GM19043 (cell line): Measurements from ENCODE around the gene TLR2.

Experiments used
- ATAC-seq: cut with Tn5 transposase; IDR thresholded peaks from one replicate; pipeline ENCODE4 v1.9.1; 2021; ENCODE audit warnings: low read depth; ENCODE audit not compliant: unreplicated experiment

TLR2 gene

DNA sequence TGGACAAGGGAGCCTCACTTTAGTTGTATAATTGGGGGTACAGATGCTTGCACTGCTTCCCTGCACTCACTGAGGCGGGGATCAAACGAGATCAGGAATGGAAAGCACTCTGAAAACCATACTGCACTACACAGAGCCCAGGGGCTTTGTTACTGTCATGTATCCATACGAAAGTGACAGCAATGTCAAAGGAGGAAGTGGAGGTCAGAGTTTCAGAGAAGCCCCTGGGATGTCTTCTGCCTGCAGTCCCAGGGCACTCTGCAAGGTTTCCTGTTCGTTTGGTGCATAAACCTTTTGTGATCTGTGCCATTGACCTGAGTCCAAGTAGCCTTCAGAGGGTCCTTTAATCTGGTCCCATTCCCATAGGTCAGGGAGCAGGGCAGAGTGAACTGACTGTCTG lies 44.6 kb downstream of the TLR2 start:
- ATAC-seq: peak; percentile 45

DNA sequence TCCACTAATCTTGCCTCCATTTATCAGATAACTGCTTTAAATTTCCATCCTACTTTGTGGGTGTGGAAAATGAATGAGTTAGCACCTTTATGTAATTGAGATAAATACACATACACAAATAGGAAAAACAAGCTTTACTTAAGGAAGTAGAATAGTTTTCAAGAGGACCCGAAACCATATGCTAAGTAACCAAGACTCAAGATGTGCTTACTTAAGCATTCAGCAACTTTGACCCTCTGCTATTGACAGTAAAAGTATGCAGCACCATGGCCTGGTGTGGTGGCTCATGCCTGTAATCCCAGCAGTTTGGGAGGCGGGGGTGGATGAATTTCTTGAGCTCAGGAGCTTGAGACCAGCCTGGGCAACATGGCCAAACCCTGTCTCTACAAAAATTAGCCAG lies 45.8 kb downstream of the TLR2 start:
- no peak for ATAC-seq

DNA sequence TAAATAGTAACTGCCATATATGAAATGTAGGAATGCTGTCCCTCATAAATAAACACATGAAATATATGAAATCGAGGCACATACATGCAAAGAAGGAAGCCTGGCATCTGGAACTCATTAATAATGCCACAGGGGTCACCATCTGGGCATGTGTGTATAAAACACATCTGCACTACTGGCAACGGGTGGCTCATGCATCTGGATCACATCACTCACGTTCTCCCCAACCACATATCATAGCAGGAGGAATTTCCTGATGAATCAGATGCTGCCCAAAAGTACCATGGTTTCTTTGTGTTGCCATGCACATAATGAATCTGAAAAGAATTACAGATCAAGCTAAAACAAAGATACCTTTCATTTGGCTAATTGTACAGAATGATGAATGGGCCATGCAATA lies 47.2 kb downstream of the TLR2 start:
- no peak for ATAC-seq

DNA sequence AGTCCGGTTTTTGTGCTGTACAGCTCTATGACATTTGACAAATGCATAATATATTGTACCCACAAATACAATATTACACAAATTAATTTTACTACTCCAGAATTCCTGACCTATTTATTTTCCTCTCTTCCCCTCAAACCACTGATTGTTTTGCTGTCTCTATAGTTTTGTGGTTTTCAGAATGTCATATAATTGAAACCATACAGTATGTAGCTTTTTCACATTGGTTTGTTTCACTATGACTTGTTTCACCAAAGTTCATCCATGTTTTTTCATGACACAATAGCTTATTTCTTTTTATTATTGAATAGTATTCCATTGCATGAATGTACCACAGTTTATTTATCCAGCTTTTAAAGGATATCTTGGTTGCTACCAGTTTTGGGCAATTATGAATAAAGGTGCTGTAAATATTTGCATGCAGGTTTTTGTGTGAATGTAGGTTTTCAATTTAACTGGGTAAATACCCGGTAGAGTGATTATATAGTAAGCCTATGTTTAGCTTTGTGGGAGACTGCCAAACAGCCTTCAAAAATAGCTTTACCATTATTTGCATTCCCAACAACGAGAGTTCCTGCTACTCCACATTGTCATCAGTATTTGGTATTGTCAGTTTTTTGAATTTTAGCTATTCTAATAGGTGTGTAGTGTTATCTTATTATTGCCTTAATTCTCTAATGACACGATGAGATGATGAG lies 49.8 kb downstream of the TLR2 start:
- peak; percentile 64 for ATAC-seq

DNA sequence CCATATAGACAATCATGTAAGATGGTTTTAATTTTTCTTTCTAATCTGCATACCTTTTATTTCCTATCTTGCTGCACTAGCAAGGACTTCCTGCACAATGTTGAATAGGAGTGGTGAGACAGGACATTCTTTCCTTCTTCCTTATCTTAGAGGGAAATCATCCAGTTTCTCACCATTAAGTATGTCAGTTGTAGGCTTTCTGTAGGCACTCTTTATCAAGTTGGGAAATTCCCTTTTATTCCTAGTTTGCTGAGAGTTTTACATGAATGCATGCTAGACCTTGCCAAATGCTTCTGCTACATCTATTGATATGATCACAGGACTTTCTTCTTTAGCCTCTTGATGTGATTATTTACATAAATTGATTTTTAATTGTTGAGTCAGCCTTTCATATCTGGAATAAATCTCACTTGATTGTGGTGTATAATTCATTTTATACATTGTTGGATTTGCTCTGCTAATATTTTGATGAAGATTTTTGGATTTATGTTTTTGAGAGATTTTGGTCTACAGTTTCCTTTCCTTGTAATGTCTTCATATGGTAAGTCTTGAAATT lies 51.9 kb downstream of the TLR2 start:
- ATAC-seq: no peak

DNA sequence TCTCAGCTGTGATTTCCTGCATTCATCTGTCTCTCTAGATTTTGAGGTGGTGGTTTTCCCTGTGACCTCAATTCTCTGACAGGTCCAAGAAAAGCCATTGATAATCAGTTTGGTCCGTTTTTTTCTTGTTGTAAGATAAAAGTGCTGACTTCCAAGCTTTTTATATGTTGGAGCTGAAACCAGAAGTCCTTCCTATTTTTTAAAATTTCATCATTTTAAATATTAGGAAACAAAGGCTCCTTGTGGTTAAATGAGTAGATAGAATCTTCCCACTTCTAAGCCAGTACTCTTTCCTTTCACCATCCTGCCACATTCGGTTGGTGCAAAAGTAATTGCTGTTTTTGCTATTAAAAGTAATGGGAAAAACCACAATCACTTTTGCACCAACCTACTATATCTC lies 57.5 kb downstream of the TLR2 start:
- no peak for ATAC-seq

DNA sequence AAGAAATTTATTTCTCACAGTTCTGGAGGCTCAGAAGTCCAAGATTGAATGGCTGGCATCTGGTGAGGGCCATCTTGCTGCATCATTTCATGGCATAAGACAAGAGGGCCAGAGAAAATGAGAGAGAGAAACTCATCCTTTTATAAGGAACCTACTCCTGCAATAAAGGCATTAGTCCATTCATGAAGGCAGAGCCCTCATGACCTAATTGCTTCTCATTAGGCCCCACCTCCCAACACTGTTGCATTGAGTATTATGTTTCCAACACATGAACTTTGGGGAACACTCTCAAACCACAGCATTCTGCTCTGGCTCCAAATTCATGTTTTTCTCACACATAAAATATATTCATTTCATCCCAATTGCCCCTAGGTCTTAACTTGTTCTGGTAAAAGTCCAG lies 61.6 kb downstream of the TLR2 start:
- ATAC-seq: no peak

DNA sequence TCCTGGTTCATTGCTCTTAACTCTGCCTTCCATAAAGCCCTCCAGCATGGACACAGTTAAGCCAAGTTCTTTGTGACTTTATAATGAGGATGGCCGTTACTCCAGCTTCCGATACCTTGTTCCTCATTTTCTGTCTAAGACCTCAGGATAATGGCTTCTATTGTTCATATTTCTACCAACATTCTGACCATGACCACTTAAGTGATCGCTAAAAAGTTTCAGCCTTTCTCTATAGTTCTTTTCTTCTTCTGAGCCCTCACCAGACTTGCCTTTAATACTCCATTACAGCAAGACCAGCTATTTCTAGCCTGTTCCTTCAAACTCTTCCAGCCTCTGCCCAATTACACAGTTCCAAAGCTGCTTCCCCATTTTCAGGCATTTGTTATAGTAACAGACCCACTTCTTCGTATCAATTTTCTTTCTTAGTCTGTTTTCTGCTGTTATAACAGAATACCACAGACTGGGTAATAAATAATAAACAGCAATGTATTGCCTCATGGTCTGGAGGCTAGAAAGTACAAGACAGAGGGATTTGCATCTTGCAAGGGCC lies 63.4 kb downstream of the TLR2 start:
- ATAC-seq: no peak

DNA sequence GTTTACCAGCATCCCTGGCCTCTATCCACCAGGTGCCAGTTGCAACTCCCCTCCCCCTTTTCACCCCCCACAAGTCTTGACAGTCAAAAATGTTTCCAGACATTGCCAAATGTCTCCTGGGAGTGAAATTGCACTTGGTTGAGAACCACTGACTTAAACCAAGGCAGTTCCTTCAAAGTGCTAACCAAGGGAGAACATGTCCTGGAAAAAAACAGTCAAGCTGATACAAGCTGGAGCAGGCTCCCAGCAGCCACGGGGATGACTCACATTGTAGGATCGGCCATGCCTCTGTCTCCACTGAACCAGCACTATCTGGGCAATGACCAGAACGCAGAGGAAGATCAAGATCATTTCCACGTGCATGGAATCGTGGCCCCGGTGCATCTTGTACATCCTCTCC lies 64.3 kb downstream of the TLR2 start:
- ATAC-seq: no peak

DNA sequence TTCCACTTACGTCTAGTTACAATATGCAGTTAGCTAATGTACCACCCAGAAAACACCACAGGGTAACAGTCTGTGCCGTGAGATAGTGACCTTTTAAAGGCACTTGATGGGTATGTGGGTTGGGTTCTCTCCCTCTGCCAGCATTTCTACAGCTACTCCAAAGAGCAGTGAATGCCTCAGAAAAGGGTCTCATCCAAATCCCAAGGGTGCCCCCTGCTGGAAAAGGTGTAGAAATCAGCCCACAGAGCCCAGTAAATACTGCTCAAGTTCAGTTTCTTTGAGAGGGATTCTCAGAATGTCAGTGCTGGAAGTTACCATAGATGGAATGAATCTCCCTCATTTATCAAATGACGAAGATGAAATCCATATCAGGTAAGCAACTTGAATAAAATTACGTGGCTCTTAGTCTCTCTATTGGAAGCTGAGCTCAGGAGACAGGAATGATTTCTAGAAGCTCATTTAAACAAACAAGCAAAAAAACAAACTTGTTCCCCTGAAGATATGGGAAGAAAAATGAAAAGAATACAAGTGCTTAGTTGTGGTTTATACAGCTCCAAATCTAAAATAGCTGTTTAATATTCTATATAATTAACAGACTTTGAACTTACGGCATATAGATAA lies 66.2 kb downstream of the TLR2 start:
- ATAC-seq: peak; percentile 89

DNA sequence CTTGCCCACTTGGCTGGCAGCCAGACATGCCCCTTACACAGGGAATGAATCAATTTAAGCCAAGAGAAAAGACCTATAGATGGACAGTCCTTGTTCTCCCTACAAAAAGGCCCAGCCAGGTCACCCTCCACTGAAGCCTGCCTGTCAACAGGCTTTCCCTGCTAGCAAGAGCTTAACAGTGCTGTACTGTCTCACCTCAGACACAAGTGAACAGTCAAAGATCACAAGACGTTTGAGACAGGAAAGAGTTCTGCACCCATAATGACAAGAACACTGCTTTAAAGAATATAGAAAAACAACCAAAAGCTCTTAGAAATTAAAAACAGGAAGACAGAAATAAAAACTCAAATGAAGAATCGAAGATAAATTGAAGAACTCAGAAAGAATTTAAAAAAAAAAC lies 71.1 kb downstream of the TLR2 start:
- ATAC-seq: no peak
